HG03139 (cell line): ENCODE data around the gene DSG3.

Experiments
- ATAC-seq: cut with Tn5 transposase; IDR thresholded peaks from one replicate; pipeline ENCODE4 v1.9.1; 2021; ENCODE audit not compliant: unreplicated experiment

The DSG3 gene

GRCh38 chr18:31447530-31448191 lies at the start of gene DSG3:
TSS of gene DSG3 (plus strand) at chr18:31447741. CDS start at chr18:31447878, 137 bp downstream.
- no peak for ATAC-seq

DNA sequence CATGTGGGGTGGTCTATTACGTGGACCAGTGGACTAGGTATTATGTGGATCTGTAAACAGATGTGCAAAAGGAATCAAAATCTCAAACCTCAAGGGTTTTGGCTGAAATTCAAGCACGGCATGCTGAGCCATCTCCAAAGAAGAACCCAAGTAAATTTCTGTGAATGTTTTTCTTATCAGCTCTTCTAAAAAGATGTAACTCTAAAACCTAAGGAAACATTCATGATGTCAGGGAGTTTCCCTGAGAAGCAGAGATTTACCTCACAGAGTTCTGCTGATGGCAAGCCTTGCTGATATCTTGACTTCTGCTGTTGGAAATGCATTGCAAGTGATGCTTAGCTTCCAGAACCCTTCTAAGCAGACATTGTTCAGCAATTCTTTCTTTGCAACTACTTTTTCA lies 49.4 kb upstream of the DSG3 start:
- no peak for ATAC-seq

- ATAC-seq, result no peak
These were observed 48.1 kb upstream of the DSG3 start for GRCh38 chr18:31399306-31400032.

DNA sequence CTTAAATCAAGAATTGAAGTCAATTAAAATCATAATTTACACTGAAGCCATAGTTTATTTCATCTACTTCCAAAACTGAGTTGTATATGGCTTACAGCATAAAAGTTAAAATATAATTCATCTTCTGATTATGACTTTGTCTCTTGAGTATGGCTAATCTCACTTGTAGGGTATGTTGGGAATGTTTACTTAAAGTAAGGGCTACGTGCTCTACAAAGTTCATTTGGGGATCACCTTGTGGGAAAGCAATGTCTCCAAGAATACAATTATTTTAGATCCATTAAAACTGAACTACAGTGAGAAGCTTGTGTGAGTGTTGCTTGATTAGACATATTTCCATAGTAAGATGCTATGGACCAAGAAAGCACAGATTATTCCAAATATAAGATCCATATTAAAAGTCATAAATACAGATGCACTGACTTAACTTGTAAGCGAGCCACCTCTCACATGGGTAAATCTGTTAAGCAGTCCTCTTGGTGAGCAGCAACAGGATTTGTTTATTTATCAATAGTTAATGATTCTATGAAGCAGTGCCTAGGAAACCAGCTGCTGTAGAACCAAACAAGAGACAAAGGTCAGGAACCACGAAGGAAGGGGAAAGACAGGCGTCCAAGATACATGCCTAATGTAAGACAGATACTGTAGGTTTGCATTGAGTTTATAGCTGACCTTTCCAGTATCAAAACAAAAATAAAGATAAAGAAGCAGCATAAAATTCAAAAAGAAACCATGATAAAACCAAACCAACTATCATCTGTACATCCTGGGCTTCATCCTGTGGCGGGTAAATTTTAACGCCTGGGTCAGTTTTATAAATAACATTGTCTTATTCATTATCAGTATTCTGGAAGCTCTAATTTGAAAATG lies 46.1 kb upstream of the DSG3 start:
- no peak for ATAC-seq

DNA sequence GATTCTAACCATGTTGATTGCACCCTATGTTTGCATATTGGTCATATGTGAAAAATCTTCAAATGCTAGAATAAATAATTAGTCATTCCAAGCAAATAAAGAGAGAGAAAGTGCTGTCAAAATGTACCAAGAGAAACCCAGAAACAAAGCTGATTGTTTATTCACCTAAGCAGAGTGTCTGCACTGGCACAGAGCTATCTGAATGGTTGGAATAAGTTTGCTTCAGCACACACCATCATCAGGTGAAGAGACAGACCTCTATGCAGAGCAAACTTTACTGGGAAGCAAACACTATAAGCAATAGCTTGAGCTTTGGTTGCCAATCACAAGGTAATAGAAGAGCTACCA lies 45.5 kb upstream of the DSG3 start:
- no peak for ATAC-seq

GRCh38 chr18:31403409-31403808 lies 44.1 kb upstream of the DSG3 start:
- no peak for ATAC-seq

DNA sequence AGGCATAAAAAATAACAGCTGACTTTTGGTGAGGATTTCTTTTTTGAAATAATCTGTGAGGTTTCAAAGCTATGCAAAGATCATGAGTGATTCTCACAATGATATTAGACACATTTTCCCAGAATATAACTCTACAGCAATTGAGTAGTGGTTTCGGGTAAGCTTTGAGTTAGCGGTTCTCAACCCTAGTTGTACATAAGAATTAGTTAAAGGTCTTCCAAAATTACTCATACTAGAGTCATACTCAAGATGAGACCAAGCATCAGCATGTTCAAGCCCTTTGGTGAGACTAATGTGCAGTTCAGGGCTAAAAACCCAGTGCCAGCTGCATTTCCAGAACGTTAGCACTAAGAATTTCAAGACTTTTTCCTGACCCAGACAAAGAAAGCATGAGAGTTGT lies 39.9 kb upstream of the DSG3 start:
- no peak for ATAC-seq

DNA sequence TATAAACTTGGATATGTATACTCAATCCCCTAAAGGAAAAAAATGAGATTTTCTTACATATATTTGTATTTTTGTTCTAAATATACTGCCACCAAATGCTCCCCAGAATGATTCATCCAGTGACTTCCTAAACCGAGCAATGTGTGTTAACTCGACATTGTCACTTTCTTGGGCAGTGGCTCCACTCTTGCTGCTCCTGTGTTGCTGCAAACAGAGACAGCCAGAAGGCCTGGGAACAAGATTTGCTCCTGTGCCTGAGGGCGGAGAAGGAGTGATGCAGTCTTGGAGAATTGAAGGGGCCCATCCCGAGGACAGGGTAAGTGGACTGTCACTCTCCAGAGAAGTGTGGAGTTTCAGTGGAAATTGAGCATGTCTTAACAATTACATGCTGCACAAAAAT lies 38.3 kb upstream of the DSG3 start:
- no peak for ATAC-seq

- no peak for ATAC-seq
These were observed 36.6 kb upstream of the DSG3 start for GRCh38 chr18:31410716-31411483.

- ATAC-seq, result no peak
These were observed 34.4 kb upstream of the DSG3 start for GRCh38 chr18:31413137-31413536.

DNA sequence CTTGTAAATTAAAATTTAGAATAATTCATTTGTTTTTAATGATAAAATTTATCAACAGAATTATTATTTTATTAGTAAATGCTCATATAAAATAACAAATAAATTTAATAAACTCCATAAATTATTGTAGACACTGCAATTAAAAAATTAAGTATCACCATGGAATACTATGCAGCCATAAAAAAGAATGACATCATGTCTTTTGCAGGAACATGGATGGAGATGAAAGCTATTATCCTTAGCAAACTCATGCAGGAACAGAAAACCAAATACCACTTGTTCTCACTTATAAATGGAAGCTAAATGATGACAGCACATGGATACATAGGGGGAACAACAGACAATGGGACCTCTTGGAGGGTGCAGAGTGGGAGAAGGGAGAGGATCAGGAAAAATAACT lies 29.7 kb upstream of the DSG3 start:
- no peak for ATAC-seq

- no peak for ATAC-seq
These were observed 28.0 kb upstream of the DSG3 start for GRCh38 chr18:31419457-31419932.

- ATAC-seq, result no peak
These were observed 27.5 kb upstream of the DSG3 start for GRCh38 chr18:31420032-31420431.

DNA sequence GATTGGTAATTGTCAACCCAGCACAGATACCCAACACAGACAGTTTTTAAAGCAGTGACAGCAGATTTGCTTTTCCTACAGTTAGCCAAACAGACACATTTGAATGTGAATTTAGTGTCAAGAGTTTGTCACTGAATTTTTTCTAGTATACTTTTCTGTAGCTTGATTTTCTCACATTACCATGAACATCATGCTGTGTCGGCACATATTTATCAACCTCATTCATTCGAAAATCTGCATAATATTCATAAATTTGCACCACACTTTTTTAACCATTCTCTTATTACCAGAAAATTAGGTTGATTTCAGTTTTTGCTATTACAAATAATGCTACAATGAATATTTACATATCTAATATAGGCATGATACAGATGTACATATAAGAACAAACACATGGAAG lies 27.0 kb upstream of the DSG3 start:
- no peak for ATAC-seq

GRCh38 chr18:31424383-31424988 lies 23.1 kb upstream of the DSG3 start:
- ATAC-seq, result no peak

- no peak for ATAC-seq
These were observed 21.5 kb upstream of the DSG3 start for GRCh38 chr18:31426021-31426420.

GRCh38 chr18:31426871-31427406 lies 20.6 kb upstream of the DSG3 start:
- no peak for ATAC-seq

DNA sequence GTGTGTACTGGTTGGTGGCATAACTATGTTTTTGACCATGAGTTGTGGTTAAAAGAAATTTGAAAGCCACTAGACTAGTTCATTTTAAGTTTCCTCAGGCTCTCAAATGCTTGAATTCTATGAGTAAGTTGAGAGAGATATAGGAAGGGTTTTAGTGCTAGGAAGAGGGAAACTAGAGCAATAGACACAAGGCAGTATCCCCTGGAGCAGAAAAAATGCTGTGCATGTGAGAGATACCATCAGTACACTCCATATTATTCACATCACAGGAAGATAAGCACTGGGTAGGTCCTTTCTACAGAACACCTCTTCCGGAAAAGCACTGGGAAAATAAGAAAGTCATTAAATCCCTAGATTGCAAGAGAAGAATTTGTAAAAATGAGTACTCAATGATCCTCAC lies 19.3 kb upstream of the DSG3 start:
- no peak for ATAC-seq

GRCh38 chr18:31429623-31430022 lies 17.9 kb upstream of the DSG3 start:
- no peak for ATAC-seq

GRCh38 chr18:31430072-31430471 lies 17.5 kb upstream of the DSG3 start:
- ATAC-seq, result no peak
